ENCODE measurements around the gene DLGAP1.

GRCh38 chr18:3912705-3913104 lies 542.4 kb downstream of the DLGAP1 start:
- no peak for TF ChIP-seq CTCF (IDR thresholded peaks at IDR 0.05)
- TF ChIP-seq ZFX (IDR thresholded peaks at IDR 0.05; ENCODE audit: borderline replicate concordance): no peak
